ENCODE data around the gene PCBP3. TPM values are rescaled to one million over a fixed set of nuclear protein-coding genes. Genes with fewer than 3 reads are reported as not detected.

PCBP3 gene
- total RNA-seq, 2 experiments from 2014 or later: 3.4 to 3.8 TPM

DNA sequence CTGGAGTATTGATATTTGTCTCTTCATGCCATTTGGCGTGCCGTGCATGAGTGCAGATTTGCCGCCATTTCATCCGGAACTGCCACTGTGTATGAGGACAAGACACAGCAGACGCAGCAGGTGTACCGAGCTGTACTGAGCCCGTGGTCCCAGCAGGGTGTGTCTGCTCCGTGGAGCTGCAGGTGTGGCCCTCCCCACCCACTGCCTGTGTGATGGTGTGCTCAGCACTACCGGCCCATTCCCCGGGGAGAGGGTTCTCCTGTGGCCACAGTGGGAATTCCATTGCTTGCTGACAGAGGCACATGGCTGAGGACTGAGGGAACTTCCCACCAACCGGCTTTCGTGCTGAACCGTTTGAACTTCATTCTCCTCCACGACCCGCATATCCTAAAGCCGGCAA is 303.8 kb downstream of the PCBP3 start:
- DNase-seq (no peak), ATAC-seq (ENCODE audit: poor library complexity) (no peak)
- Mint-ChIP-seq H3K4me3 (no peak overlapping the region), H3K27me3 (no peaks in the 10 kb centered on the region), H3K27ac (no peak overlapping the region), H3K36me3 (ENCODE audit: low read depth) (no peaks in the 10 kb centered on the region), H3K9me3 (no peaks in the 10 kb centered on the region), H3K4me1 (ENCODE audit: low read depth) (no peaks in the 10 kb centered on the region)
- Histone ChIP-seq H3K36me3 (ENCODE audit: insufficient read depth, low read length) (no peaks in the 10 kb centered on the region), H3K27ac (ENCODE audit: low read depth in 1 of 2, low read length in 2 of 2) (no peak overlapping the region), H3K4me3 (ENCODE audit: low read length) (no peak overlapping the region), H3K4me1 (ENCODE audit: insufficient read depth, low read length) (no peaks in the 10 kb centered on the region), H3K9me3 (ENCODE audit: control insufficient read depth in 1 of 2, insufficient read depth in 1 of 2, low read length in 2 of 2) (peaks cover 0 to 6% of the 10 kb centered on the region in 2 experiments), H3K27me3 (ENCODE audit: control insufficient read depth in 1 of 2, insufficient read depth in 2 of 2, low read length in 2 of 2) (peaks cover 0 to 2% of the 10 kb centered on the region in 2 experiments)
- intact Hi-C loops (cut with DNase I, micrococcal nuclease): loop anchor here in 1 of 2 experiments (10.0 kb wide), 1 partner anchor 68 kb away; no protein-coding TSS in a partner anchor
- CTCF ChIA-PET: no interaction called here
- TF ChIP-seq, protein P1, sequence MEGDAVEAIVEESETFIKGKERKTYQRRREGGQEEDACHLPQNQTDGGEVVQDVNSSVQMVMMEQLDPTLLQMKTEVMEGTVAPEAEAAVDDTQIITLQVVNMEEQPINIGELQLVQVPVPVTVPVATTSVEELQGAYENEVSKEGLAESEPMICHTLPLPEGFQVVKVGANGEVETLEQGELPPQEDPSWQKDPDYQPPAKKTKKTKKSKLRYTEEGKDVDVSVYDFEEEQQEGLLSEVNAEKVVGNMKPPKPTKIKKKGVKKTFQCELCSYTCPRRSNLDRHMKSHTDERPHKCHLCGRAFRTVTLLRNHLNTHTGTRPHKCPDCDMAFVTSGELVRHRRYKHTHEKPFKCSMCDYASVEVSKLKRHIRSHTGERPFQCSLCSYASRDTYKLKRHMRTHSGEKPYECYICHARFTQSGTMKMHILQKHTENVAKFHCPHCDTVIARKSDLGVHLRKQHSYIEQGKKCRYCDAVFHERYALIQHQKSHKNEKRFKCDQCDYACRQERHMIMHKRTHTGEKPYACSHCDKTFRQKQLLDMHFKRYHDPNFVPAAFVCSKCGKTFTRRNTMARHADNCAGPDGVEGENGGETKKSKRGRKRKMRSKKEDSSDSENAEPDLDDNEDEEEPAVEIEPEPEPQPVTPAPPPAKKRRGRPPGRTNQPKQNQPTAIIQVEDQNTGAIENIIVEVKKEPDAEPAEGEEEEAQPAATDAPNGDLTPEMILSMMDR (IDR thresholded peaks at IDR 0.05): no peak
- POLR2A ChIA-PET: no interaction called here

DNA sequence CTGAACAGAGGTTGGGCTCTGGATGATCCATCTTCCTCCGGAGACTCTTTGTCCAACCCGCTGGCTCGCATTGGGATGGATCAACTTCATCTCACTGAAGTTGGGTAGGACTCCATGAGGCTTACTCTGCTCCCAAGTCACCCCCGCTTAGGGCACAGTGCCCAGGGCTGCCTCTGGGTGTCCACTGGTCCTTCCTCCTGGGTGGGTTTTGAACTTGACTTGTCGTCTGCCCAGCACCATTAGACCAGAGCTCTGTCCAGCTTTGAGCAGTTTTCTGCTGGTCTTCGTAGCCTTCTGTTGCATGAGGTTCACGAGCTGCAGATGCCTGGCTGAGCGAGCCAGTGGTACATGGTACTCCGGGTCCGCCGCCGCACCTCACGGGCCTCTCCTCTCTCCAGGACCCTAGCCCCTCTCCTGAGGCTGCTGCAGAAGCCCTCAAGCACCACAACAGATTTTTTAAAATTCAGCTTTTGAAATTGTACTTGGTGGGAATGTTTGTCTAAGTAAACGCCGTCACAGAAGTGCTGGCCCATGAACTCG is 304.3 kb downstream of the PCBP3 start:
- no peak overlapping the region for H3K27ac ChIP-seq (ENCODE audit: low read depth in 1 of 2, low read length in 2 of 2)
- POLR2A ChIA-PET: no interaction called here
- H3K36me3 ChIP-seq (ENCODE audit: insufficient read depth, low read length): no peaks in the 10 kb centered on the region
- ATAC-seq (ENCODE audit: poor library complexity): no peak
- Mint-ChIP-seq H3K9me3 (no peaks in the 10 kb centered on the region), H3K4me3 (no peak overlapping the region), H3K36me3 (ENCODE audit: low read depth) (no peaks in the 10 kb centered on the region), H3K27me3 (peaks cover 3% of the 10 kb centered on the region), H3K27ac (no peak overlapping the region), H3K4me1 (ENCODE audit: low read depth) (no peaks in the 10 kb centered on the region)
- H3K27me3 ChIP-seq (ENCODE audit: control insufficient read depth in 1 of 2, insufficient read depth in 2 of 2, low read length in 2 of 2): peaks cover 0 to 2% of the 10 kb centered on the region in 2 experiments
- no peak for DNase-seq
- CTCF ChIA-PET: no interaction called here
- no peaks in the 10 kb centered on the region for H3K4me1 ChIP-seq (ENCODE audit: insufficient read depth, low read length)
- H3K4me3 ChIP-seq (ENCODE audit: low read length): no peak overlapping the region
- TF ChIP-seq, protein P1 (IDR thresholded peaks at IDR 0.05): no peak
- peaks cover 0 to 6% of the 10 kb centered on the region in 2 experiments for H3K9me3 ChIP-seq (ENCODE audit: control insufficient read depth in 1 of 2, insufficient read depth in 1 of 2, low read length in 2 of 2)
- intact Hi-C loops (cut with DNase I, micrococcal nuclease): loop anchor here in 1 of 2 experiments (10.0 kb wide), 1 partner anchor 67 kb away; no protein-coding TSS in a partner anchor

DNA sequence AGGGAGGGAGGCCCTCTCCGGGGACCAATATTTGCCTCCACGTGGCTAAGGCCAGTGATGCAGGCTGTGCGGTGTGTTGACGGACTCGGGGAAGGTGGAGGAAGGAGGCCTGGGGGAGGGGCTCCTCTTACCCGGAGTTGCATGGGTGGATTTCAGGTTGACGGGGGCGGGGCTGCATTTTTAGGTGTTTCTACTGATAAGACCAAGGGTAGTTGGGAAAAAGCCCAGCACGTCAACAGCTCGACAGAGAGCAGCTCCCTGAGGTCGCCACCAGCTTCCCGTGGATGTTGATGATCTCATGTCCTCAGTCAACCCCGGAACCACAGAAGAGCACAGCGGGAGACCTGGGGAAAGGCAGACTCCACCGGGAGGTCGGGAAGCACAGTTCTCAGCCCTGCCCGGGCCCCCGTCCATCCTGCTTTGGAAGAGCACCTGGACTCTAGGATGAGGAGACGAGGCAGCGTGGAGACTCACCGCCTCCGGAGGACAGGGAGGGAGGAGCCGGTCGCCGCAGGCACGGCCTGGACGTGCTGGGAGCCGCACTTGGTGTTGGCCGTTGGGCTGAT is 305.1 kb downstream of the PCBP3 start:
- POLR2A ChIA-PET: no interaction called here
- Histone ChIP-seq H3K36me3 (ENCODE audit: insufficient read depth, low read length) (no peaks in the 10 kb centered on the region), H3K4me3 (ENCODE audit: low read length) (no peak overlapping the region), H3K27me3 (ENCODE audit: control insufficient read depth in 1 of 2, insufficient read depth in 2 of 2, low read length in 2 of 2) (peaks cover 0 to 2% of the 10 kb centered on the region in 2 experiments), H3K27ac (ENCODE audit: low read depth in 1 of 2, low read length in 2 of 2) (no peak overlapping the region), H3K9me3 (ENCODE audit: control insufficient read depth in 1 of 2, insufficient read depth in 1 of 2, low read length in 2 of 2) (peaks cover 0 to 6% of the 10 kb centered on the region in 2 experiments), H3K4me1 (ENCODE audit: insufficient read depth, low read length) (no peaks in the 10 kb centered on the region)
- H3K4me1 Mint-ChIP-seq (ENCODE audit: low read depth): no peaks in the 10 kb centered on the region
- H3K36me3 Mint-ChIP-seq (ENCODE audit: low read depth): no peaks in the 10 kb centered on the region
- TF ChIP-seq, protein P1 (IDR thresholded peaks at IDR 0.05): no peak
- no peak overlapping the region for H3K27ac Mint-ChIP-seq
- DNase-seq (no peak), ATAC-seq (ENCODE audit: poor library complexity) (no peak)
- intact Hi-C loops (cut with DNase I, micrococcal nuclease): loop anchor here in 1 of 2 experiments (10.0 kb wide), 1 partner anchor 66 kb away; no protein-coding TSS in a partner anchor
- no peak overlapping the region for H3K4me3 Mint-ChIP-seq
- no peaks in the 10 kb centered on the region for H3K9me3 Mint-ChIP-seq
- peaks cover 6% of the 10 kb centered on the region for H3K27me3 Mint-ChIP-seq
- CTCF ChIA-PET: no interaction called here

All from CD4-positive, alpha-beta T cell (primary cell).